ACC112 (cell line): ENCODE results near the gene INPP5A.
"Not testable (repeated sequence)": the region's sequence is repeated elsewhere in the genome, so short reads cannot be mapped to it uniquely, and the experiment has no call there.

Experiments used
- H2AFZ ChIP-seq: fragments of 200-600 bp; sonication (generic); one replicate; pipeline ENCODE4 v1.6.0; 2017; ENCODE audit warnings: antibody characterized with exemption, low read length; ENCODE audit not compliant: unreplicated experiment
- H3K27ac ChIP-seq: fragments of 200-600 bp; sonication (generic); 2 replicates; pipeline ENCODE4 v1.5.1; 2014; ENCODE audit warnings: low read depth, mild to moderate bottlenecking, antibody characterized with exemption, low read length, moderate library complexity
- H3K27me3 ChIP-seq: fragments of 200-600 bp; sonication (generic); 2 replicates; pipeline ENCODE4 v1.6.1; 2014; ENCODE audit warnings: mild to moderate bottlenecking, antibody characterized with exemption, low read length, moderate library complexity, mixed read lengths; ENCODE audit not compliant: insufficient read depth
- H3K36me3 ChIP-seq: fragments of 200-600 bp; sonication (generic); 2 replicates; pipeline ENCODE4 v1.6.1; 2016; ENCODE audit warnings: mild to moderate bottlenecking, antibody characterized with exemption, low read length, moderate library complexity, mixed read lengths; ENCODE audit not compliant: insufficient read depth
- H3K4me1 ChIP-seq: fragments of 200-600 bp; sonication (generic); one replicate; pipeline ENCODE4 v1.6.1; 2016; ENCODE audit warnings: low read length, mixed read lengths; ENCODE audit not compliant: insufficient read depth, unreplicated experiment, control insufficient read depth
- H3K4me3 ChIP-seq: fragments of 200-600 bp; sonication (generic); 2 replicates; pipeline ENCODE4 v1.5.1; 2014; ENCODE audit warnings: mild to moderate bottlenecking, low read depth, low read length
- H3K79me2 ChIP-seq: fragments of 200-600 bp; sonication (generic); one replicate; pipeline ENCODE4 v1.6.0; 2016; ENCODE audit warnings: low read length; ENCODE audit not compliant: control insufficient read depth, unreplicated experiment, insufficient read depth

INPP5A gene

DNA sequence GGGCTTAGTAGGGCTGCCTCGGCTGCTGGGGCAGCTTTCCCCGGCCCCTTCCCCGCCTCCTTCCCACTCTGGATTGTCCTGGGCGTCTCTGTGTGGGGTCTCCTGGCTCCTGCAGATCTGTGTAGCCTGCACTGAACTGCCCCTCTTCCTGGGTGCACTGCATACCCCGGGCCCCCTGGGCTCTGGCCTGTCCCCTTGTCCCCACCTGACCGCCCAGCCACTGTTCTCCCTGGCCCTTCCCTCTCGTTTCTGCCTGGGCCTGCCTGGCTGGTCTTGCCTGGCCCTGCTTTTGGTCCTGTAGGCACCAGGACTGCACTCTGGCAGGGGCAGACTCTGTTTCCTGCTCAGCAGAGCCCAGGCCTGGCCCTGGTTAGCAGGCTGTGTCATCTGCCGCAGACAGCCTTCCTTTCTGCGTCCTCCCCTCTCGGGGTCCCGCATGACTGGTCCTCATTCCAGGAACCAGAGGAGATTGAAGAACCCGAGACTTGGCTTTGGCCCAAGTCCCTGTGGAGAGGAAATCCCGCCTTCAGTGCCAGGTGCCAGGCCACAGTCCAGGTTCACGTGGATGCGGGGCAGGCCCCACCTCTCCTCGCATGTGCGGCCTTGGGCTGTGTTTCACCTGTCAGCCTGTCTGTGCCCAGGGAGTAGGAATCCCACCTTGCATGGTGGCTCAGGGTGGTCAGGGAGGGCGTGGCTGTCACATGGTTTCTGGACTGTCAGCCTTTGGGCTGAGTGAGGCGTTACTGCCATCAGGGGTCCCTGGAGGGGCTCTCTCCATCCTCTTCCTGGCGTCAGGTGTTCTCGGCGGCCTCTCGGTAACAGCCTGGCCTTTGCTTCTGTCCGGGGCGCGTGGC is 9.2 kb downstream of the INPP5A start:
- H3K79me2 ChIP-seq, result peaks cover 34% of the 10 kb centered on the region
- no peaks in the 10 kb centered on the region for H3K27me3 ChIP-seq
- H2AFZ ChIP-seq, result no peak overlapping the region
- no peak overlapping the region for H3K27ac ChIP-seq
- H3K4me1 ChIP-seq, result no peaks in the 10 kb centered on the region
- no peaks in the 10 kb centered on the region for H3K36me3 ChIP-seq
- H3K4me3 ChIP-seq, result no peak overlapping the region

- H3K79me2 ChIP-seq, result peaks cover 27% of the 10 kb centered on the region
Observed at GRCh38 chr10:132547421-132547861, 9.9 kb downstream of the INPP5A start.

DNA sequence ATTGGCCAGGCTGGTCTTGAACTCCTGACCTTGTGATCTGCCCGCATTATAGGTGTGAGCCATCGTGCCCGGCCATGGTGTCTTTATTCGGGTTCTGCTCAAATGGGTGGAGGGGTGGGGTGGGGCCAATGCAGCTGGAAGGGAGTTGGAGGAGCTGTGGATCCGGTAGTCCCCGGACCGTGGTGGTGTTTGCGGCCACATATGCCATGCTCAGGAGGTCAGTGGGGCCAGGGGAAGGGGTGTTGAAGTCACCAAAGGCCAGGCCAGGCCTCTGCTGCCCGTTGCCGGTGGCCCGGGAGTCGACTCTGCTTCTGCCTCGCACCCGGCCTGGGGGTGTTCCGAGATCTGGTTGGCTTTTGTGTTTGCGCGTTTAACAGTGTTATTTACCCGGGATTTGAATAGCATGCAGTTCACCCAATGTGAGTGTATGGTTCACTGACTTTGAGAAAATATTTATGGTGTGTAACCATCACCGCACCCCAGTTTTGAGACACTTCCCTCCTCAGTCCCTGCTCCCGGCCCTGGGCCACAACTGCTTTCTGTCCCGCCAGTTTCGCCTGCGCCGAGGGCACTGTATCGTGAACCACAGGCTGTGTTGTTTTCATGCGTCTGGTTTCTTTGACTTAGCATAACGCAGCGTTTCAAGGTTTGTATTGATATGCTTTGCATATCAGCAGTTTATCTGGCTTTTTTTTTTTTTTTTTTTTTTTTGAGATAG is 10.7 kb downstream of the INPP5A start:
- Histone ChIP-seq H3K79me2 (peaks cover 25% of the 10 kb centered on the region), H3K27me3 (no peaks in the 10 kb centered on the region), H2AFZ (no peak overlapping the region), H3K27ac (no peak overlapping the region), H3K36me3 (no peaks in the 10 kb centered on the region), H3K4me1 (no peaks in the 10 kb centered on the region), H3K4me3 (no peak overlapping the region)

More at GRCh38 chr10:132547421-132547861, 9.9 kb downstream of the INPP5A start:
- no peak overlapping the region for H2AFZ ChIP-seq
- no peaks in the 10 kb centered on the region for H3K4me1 ChIP-seq
- H3K36me3 ChIP-seq, result no peaks in the 10 kb centered on the region
- H3K4me3 ChIP-seq, result no peak overlapping the region
- H3K27ac ChIP-seq, result no peak overlapping the region
- H3K27me3 ChIP-seq, result no peaks in the 10 kb centered on the region

- no peaks in the 10 kb centered on the region for H3K4me1 ChIP-seq
- no peaks in the 10 kb centered on the region for H3K36me3 ChIP-seq
- H3K79me2 ChIP-seq, result peaks cover 22% of the 10 kb centered on the region
- no peak overlapping the region for H3K4me3 ChIP-seq
- no peak overlapping the region for H3K27ac ChIP-seq
- no peaks in the 10 kb centered on the region for H3K27me3 ChIP-seq
- H2AFZ ChIP-seq, result no peak overlapping the region
Observed at GRCh38 chr10:132548869-132549268, 11.3 kb downstream of the INPP5A start.

GRCh38 chr10:132549371-132549770 is 11.8 kb downstream of the INPP5A start:
- H3K27ac ChIP-seq, result no peak overlapping the region
- peaks cover 18% of the 10 kb centered on the region for H3K79me2 ChIP-seq
- H3K36me3 ChIP-seq, result no peaks in the 10 kb centered on the region
- H2AFZ ChIP-seq, result no peak overlapping the region
- H3K4me1 ChIP-seq, result no peaks in the 10 kb centered on the region
- no peak overlapping the region for H3K4me3 ChIP-seq
- no peaks in the 10 kb centered on the region for H3K27me3 ChIP-seq

DNA sequence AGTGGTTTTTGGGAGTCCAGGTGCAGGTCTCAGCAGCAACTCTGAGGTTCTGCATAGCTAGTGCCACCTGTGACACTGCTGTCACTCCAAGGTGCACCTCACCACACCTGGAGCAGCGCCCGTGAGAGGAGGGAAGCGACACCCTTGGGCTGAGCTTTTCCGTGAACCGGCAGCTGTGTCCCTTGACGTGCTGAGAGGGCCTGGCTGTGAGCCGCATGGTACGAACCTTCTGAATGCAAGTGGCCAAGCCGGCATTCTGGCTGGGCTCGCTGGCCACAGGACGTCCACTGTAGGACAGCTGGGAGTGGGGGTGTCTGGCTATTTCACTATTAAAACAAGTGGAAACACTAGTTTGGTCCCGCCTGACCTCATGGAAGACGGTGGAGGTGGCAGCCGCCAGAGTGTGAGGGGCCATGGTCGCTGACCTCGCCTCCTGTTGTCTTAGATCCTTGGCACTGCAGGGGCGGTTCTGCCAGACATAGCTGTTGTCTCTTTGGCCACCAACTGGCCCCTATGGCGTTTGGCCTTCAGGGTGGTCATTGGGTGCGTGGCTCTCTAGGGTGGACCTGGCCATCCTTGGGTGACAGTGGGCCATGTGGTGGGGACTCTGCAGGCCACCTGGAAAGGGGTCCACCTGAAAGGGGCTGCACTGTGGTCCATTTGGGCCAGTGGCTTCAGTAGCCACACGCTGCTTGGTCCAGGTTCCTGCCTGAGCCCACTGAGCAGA is 12.9 kb downstream of the INPP5A start:
- Histone ChIP-seq H3K36me3 (no peaks in the 10 kb centered on the region), H3K79me2 (peaks cover 18% of the 10 kb centered on the region), H2AFZ (no peak overlapping the region), H3K4me3 (no peak overlapping the region), H3K27ac (no peak overlapping the region), H3K4me1 (no peaks in the 10 kb centered on the region), H3K27me3 (no peaks in the 10 kb centered on the region)

DNA sequence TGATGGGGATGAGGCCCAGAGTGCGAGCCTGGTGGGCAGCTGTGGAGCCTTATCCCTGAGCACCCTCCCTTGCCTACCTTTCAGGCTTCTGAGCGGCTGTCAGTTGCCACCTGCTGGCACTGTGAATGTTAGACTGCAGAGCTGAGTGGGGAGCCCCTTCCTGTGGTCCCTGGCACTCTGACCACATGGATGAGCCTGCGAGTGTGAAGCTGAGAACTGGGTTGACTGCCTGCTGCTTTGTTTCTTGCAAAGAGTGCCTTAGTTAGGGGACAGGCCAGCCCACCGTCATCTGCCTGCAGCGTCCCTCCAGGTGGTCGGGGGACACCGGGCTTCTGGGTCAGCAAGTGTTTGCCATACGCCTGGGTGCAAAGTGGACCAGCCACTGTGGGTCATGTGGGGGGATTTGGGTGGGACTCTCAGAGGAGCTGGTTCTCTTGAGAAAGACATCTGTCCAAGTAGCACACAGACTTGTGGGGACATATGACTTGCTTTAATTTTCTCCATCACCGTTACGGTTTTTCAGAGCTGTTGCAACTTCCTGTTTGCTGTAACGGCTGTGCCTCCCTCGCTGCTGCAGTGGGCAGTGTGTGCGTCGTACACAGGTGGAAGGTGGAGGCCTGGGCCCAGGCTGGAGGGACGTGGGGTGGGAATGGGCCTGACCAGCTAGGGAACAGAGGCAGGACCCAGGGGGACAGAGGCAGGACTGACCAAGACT is 13.7 kb downstream of the INPP5A start:
- Histone ChIP-seq H3K27ac (no peak overlapping the region), H3K27me3 (no peaks in the 10 kb centered on the region), H3K4me3 (no peak overlapping the region), H2AFZ (no peak overlapping the region), H3K36me3 (no peaks in the 10 kb centered on the region), H3K4me1 (no peaks in the 10 kb centered on the region), H3K79me2 (peaks cover 21% of the 10 kb centered on the region)

GRCh38 chr10:132551808-132552130 is 14.2 kb downstream of the INPP5A start:
- Histone ChIP-seq H2AFZ (no peak overlapping the region), H3K4me1 (no peaks in the 10 kb centered on the region), H3K27ac (no peak overlapping the region), H3K4me3 (no peak overlapping the region), H3K27me3 (no peaks in the 10 kb centered on the region), H3K36me3 (no peaks in the 10 kb centered on the region), H3K79me2 (peaks cover 19% of the 10 kb centered on the region)

DNA sequence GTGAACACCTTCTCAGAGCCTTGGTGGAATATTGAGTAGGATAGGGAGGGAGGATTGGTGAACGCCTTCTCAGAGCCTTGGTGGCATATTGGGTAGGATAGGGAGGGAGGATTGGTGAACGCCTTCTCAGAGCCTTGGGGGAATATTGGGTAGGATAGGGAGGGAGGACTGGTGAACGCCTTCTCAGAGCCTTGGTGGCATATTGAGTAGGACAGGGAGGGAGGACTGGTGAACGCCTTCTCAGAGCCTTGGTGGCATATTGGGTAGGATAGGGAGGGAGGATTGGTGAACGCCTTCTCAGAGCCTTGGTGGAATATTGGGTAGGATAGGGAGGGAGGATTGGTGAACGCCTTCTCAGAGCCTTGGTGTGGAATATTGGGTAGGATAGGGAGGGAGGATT is 15.0 kb downstream of the INPP5A start:
- H2AFZ ChIP-seq, H3K36me3 ChIP-seq, H3K4me3 ChIP-seq, H3K27ac ChIP-seq, H3K27me3 ChIP-seq, H3K4me1 ChIP-seq: not testable (repeated sequence)
- H3K79me2 ChIP-seq, result peaks cover 17% of the 10 kb centered on the region

DNA sequence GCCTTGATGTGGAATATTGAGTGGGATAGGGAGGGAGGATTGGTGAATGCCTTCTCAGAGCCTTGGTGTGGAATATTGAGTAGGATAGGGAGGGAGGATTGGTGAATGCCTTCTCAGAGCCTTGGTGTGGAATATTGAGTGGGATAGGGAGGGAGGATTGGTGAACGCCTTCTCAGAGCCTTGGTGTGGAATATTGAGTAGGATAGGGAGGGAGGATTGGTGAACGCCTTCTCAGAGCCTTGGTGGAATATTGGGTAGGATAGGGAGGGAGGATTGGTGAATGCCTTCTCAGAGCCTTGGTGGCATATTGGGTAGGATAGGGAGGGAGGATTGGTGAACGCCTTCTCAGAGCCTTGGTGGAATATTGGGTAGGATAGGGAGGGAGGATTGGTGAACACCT is 16.0 kb downstream of the INPP5A start:
- H3K36me3 ChIP-seq, H3K27me3 ChIP-seq, H2AFZ ChIP-seq, H3K4me3 ChIP-seq, H3K4me1 ChIP-seq, H3K27ac ChIP-seq: not testable (repeated sequence)
- peaks cover 14% of the 10 kb centered on the region for H3K79me2 ChIP-seq
